ENCODE results near the gene CCDC93.

The CCDC93 gene

DNA sequence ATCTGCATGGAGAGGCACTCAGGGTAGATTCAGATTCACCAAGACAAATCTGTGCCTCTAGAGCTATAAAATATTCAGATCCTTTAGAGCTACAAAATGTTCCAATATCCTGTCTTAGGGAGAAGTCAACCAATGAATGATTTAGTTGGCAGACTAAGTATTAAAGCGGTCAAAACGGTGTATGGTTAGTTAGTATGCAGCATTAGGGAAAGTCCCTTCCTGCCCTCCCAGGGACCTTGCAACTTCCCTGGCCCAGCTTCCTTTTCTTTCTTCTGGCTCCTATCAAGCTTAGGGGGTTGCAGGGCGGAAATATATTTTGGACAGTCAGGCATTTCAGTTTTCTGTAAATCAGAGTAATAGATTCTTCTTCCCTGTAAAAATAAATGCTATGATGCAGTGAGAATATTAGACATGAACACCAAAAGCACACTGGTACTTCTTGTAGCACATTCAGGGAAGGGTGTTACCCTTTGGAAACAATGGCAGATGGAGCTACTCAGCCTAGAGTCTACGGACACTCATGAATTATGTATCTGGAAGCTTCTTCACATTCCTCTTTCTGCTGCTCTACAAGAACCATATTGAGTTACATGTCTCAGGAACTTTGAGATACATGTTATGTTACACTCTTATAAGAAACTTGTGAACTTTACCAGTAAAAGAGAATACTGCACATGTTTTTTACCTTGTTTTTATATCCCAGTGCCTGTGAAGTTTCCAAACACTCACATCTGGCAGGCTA is 45.7 kb downstream of the CCDC93 start:
- Histone ChIP-seq H2BK15ac (ENCODE audit: low read depth, poor library complexity, severe bottlenecking) (no peak overlapping the region), H3K36me3 (ENCODE audit: control insufficient read depth in 1 of 2, insufficient read depth in 2 of 2, low read depth in 1 of 2, low read length in 2 of 2) (peaks cover 15 to 87% of the 10 kb centered on the region in 2 experiments), H4K91ac (ENCODE audit: low read length) (no peak overlapping the region), H3K18ac (ENCODE audit: low read depth in 1 of 2, low read length in 2 of 2) (no peak overlapping the region), H3K9me3 (ENCODE audit: control insufficient read depth, low read length) (no peaks in the 10 kb centered on the region), H3K4ac (ENCODE audit: low read depth in 1 of 2, low read length in 2 of 2) (no peak overlapping the region), H3K14ac (ENCODE audit: low read length in 2 of 2) (no peak overlapping the region), H3K4me2 (ENCODE audit: low read length, poor library complexity, severe bottlenecking) (no peak overlapping the region), H2AK5ac (ENCODE audit: low read length, severe bottlenecking) (no peak overlapping the region), H3K4me1 (ENCODE audit: control insufficient read depth, insufficient read depth, low read depth, low read length) (no peaks in the 10 kb centered on the region), H3K4me3 (ENCODE audit: insufficient read depth in 1 of 2, low read depth in 1 of 2, low read length in 2 of 2) (no peak overlapping the region), H2BK120ac (ENCODE audit: low read depth, low read length) (no peak overlapping the region), H3K23ac (ENCODE audit: low read length in 2 of 2) (no peak overlapping the region), H4K8ac (ENCODE audit: low read length) (no peak overlapping the region), H3K79me1 (replicated peaks; ENCODE audit: low read length, poor library complexity, severe bottlenecking) (peaks cover 21% of the 10 kb centered on the region), H2BK5ac (ENCODE audit: low read depth, low read length, poor library complexity, severe bottlenecking) (no peak overlapping the region), H3K27ac (ENCODE audit: low read length, poor library complexity, severe bottlenecking) (no peak overlapping the region), H3K27me3 (ENCODE audit: control insufficient read depth in 1 of 2, insufficient read depth in 1 of 2, low read length in 2 of 2) (no peaks in the 10 kb centered on the region), H3K9ac (ENCODE audit: low read length) (no peak overlapping the region), H2AFZ (ENCODE audit: low read depth, low read length) (no peak overlapping the region), H2BK12ac (ENCODE audit: low read length in 2 of 2) (no peak overlapping the region)
- WGBS: 83% methylated on average over 3 of the region's 4 CpGs
- DNase-seq: no peak

DNA sequence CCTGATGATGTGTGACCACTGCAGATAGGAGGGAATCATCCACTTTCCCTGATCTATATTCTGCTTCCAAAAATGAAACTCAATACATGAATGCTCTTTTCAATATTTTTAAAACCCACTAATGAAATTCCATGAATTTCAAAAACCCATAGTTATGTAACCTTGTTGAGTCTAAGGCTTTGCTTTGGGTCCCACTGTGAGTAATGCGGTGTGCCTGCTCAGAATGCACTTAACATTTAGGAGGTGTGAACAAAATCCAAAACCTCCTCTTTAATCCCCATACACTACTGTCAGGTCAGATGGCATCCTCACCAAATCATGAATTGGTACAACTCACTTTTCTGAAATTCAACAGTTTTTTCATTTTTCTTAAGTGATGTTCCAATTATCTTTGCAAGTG is 50.4 kb downstream of the CCDC93 start:
- H4K8ac ChIP-seq (ENCODE audit: low read length): no peak overlapping the region
- H3K4ac ChIP-seq (ENCODE audit: low read depth in 1 of 2, low read length in 2 of 2): no peak overlapping the region
- H2BK15ac ChIP-seq (ENCODE audit: low read depth, poor library complexity, severe bottlenecking): no peak overlapping the region
- H2BK120ac ChIP-seq (ENCODE audit: low read depth, low read length): no peak overlapping the region
- H3K23ac ChIP-seq (ENCODE audit: low read length in 2 of 2): no peak overlapping the region
- DNase-seq: no peak
- no peak overlapping the region for H4K91ac ChIP-seq (ENCODE audit: low read length)
- H3K4me3 ChIP-seq (ENCODE audit: insufficient read depth in 1 of 2, low read depth in 1 of 2, low read length in 2 of 2): no peak overlapping the region
- no peak overlapping the region for H3K9ac ChIP-seq (ENCODE audit: low read length)
- no peak overlapping the region for H3K18ac ChIP-seq (ENCODE audit: low read depth in 1 of 2, low read length in 2 of 2)
- H3K27me3 ChIP-seq (ENCODE audit: control insufficient read depth in 1 of 2, insufficient read depth in 1 of 2, low read length in 2 of 2): no peaks in the 10 kb centered on the region
- no peak overlapping the region for H3K27ac ChIP-seq (ENCODE audit: low read length, poor library complexity, severe bottlenecking)
- H2AFZ ChIP-seq (ENCODE audit: low read depth, low read length): no peak overlapping the region
- no peak overlapping the region for H2BK12ac ChIP-seq (ENCODE audit: low read length in 2 of 2)
- H3K9me3 ChIP-seq (ENCODE audit: control insufficient read depth, low read length): no peaks in the 10 kb centered on the region
- peaks cover 2% of the 10 kb centered on the region for H3K4me1 ChIP-seq (ENCODE audit: control insufficient read depth, insufficient read depth, low read depth, low read length)
- H3K36me3 ChIP-seq (ENCODE audit: control insufficient read depth in 1 of 2, insufficient read depth in 2 of 2, low read depth in 1 of 2, low read length in 2 of 2): peaks cover 9 to 85% of the 10 kb centered on the region in 2 experiments
- H2AK5ac ChIP-seq (ENCODE audit: low read length, severe bottlenecking): no peak overlapping the region
- H3K14ac ChIP-seq (ENCODE audit: low read length in 2 of 2): no peak overlapping the region
- 92% methylated on average over 1 of the region's 1 CpG for WGBS
- peaks cover 13% of the 10 kb centered on the region for H3K79me1 ChIP-seq (replicated peaks; ENCODE audit: low read length, poor library complexity, severe bottlenecking)
- H2BK5ac ChIP-seq (ENCODE audit: low read depth, low read length, poor library complexity, severe bottlenecking): no peak overlapping the region
- no peak overlapping the region for H3K4me2 ChIP-seq (ENCODE audit: low read length, poor library complexity, severe bottlenecking)

DNA sequence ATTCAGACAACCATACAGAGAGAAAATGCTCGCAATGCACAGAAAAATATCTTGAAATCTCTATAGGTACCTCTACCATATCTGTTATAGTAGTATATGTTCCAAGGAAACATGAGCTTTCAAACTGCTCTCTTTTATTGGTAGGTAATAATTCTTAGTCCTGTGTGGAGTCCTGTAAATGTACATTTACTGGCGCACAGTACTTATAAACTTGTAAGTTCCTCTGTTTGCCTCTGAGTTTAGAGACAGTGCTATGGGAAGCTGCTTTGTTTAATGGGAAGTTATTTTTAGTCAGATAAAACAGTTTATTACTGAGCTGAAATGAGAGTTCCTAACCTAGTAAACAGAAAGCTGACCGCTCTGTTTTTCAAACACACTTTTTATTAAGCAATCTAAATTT is 52.7 kb downstream of the CCDC93 start:
- Histone ChIP-seq H3K9me3 (ENCODE audit: control insufficient read depth, low read length) (no peaks in the 10 kb centered on the region), H2BK15ac (ENCODE audit: low read depth, poor library complexity, severe bottlenecking) (no peak overlapping the region), H3K14ac (ENCODE audit: low read length in 2 of 2) (no peak overlapping the region), H3K4ac (ENCODE audit: low read depth in 1 of 2, low read length in 2 of 2) (no peak overlapping the region), H3K4me1 (ENCODE audit: control insufficient read depth, insufficient read depth, low read depth, low read length) (peaks cover 3% of the 10 kb centered on the region), H3K9ac (ENCODE audit: low read length) (no peak overlapping the region), H4K8ac (ENCODE audit: low read length) (no peak overlapping the region), H2BK5ac (ENCODE audit: low read depth, low read length, poor library complexity, severe bottlenecking) (no peak overlapping the region), H2AK5ac (ENCODE audit: low read length, severe bottlenecking) (no peak overlapping the region), H2BK120ac (ENCODE audit: low read depth, low read length) (no peak overlapping the region), H4K91ac (ENCODE audit: low read length) (no peak overlapping the region), H3K4me2 (ENCODE audit: low read length, poor library complexity, severe bottlenecking) (no peak overlapping the region), H3K18ac (ENCODE audit: low read depth in 1 of 2, low read length in 2 of 2) (no peak overlapping the region), H3K27ac (ENCODE audit: low read length, poor library complexity, severe bottlenecking) (no peak overlapping the region), H3K27me3 (ENCODE audit: control insufficient read depth in 1 of 2, insufficient read depth in 1 of 2, low read length in 2 of 2) (no peaks in the 10 kb centered on the region), H3K4me3 (ENCODE audit: insufficient read depth in 1 of 2, low read depth in 1 of 2, low read length in 2 of 2) (no peak overlapping the region), H2BK12ac (ENCODE audit: low read length in 2 of 2) (no peak overlapping the region), H3K79me1 (replicated peaks; ENCODE audit: low read length, poor library complexity, severe bottlenecking) (peaks cover 9% of the 10 kb centered on the region), H2AFZ (ENCODE audit: low read depth, low read length) (no peak overlapping the region), H3K23ac (ENCODE audit: low read length in 2 of 2) (no peak overlapping the region), H3K36me3 (ENCODE audit: control insufficient read depth in 1 of 2, insufficient read depth in 2 of 2, low read depth in 1 of 2, low read length in 2 of 2) (peaks cover 5 to 89% of the 10 kb centered on the region in 2 experiments)
- 83% methylated on average over 2 of the region's 3 CpGs for WGBS
- DNase-seq: no peak

DNA sequence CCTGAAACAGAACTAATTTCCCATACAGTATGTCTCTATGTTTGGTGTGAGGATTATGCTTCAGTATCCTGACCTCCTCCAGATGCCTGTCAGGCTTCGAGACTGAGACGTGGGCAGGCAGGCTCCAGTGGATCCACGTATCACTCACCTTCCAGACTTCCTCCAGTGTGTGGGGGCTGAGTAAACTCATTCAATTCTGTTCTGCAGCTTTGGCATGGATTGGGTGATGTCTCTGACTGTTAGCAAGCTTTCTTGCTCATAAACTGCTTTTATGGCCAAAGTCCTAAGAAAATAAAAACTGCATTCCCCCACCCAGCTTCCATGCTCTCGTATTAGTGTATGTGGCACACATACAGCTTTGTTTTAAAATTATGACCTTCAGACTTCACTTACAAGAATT is 53.6 kb downstream of the CCDC93 start:
- no peak overlapping the region for H3K4me2 ChIP-seq (ENCODE audit: low read length, poor library complexity, severe bottlenecking)
- no peak overlapping the region for H3K14ac ChIP-seq (ENCODE audit: low read length in 2 of 2)
- no peak overlapping the region for H3K27ac ChIP-seq (ENCODE audit: low read length, poor library complexity, severe bottlenecking)
- no peak overlapping the region for H3K18ac ChIP-seq (ENCODE audit: low read depth in 1 of 2, low read length in 2 of 2)
- H3K23ac ChIP-seq (ENCODE audit: low read length in 2 of 2): no peak overlapping the region
- H4K8ac ChIP-seq (ENCODE audit: low read length): no peak overlapping the region
- no peak overlapping the region for H2AK5ac ChIP-seq (ENCODE audit: low read length, severe bottlenecking)
- WGBS: 93% methylated on average over 3 of the region's 4 CpGs
- no peak overlapping the region for H2BK12ac ChIP-seq (ENCODE audit: low read length in 2 of 2)
- DNase-seq: no peak
- H3K4me1 ChIP-seq (ENCODE audit: control insufficient read depth, insufficient read depth, low read depth, low read length): peaks cover 3% of the 10 kb centered on the region
- H3K27me3 ChIP-seq (ENCODE audit: control insufficient read depth in 1 of 2, insufficient read depth in 1 of 2, low read length in 2 of 2): no peaks in the 10 kb centered on the region
- no peak overlapping the region for H3K4ac ChIP-seq (ENCODE audit: low read depth in 1 of 2, low read length in 2 of 2)
- H3K4me3 ChIP-seq (ENCODE audit: insufficient read depth in 1 of 2, low read depth in 1 of 2, low read length in 2 of 2): no peak overlapping the region
- peaks cover 4% of the 10 kb centered on the region for H3K79me1 ChIP-seq (replicated peaks; ENCODE audit: low read length, poor library complexity, severe bottlenecking)
- no peaks in the 10 kb centered on the region for H3K9me3 ChIP-seq (ENCODE audit: control insufficient read depth, low read length)
- no peak overlapping the region for H2BK15ac ChIP-seq (ENCODE audit: low read depth, poor library complexity, severe bottlenecking)
- H2AFZ ChIP-seq (ENCODE audit: low read depth, low read length): no peak overlapping the region
- no peak overlapping the region for H3K9ac ChIP-seq (ENCODE audit: low read length)
- peaks cover 5 to 95% of the 10 kb centered on the region in 2 experiments for H3K36me3 ChIP-seq (ENCODE audit: control insufficient read depth in 1 of 2, insufficient read depth in 2 of 2, low read depth in 1 of 2, low read length in 2 of 2)
- no peak overlapping the region for H2BK120ac ChIP-seq (ENCODE audit: low read depth, low read length)
- H4K91ac ChIP-seq (ENCODE audit: low read length): no peak overlapping the region
- H2BK5ac ChIP-seq (ENCODE audit: low read depth, low read length, poor library complexity, severe bottlenecking): no peak overlapping the region

All from mesenchymal stem cell (in vitro differentiated cells and primary cell).